Stimulated activated CD4-positive, alpha-beta T cell treated with anti-CD3 and anti-CD28 coated beads, Interleukin-15, amount 100 ng/mL, for 1 hour (primary cell): ENCODE results near the gene SNX24.
"Not testable (repeated sequence)": the region's sequence is repeated elsewhere in the genome, so short reads cannot be mapped to it uniquely, and the experiment has no call there.

Experiments used
- DNase-seq, 2 donors: peaks; one replicate each; pipeline ENCODE4 v3.0.0-alpha.2; 2020; ENCODE audit warnings: low read depth in 1 of 2, low spot score in 1 of 2

Gene SNX24

GRCh38 chr5:122870219-122870856 lies 24.9 kb downstream of the SNX24 start:
- no peak for DNase-seq

GRCh38 chr5:122871661-122872060 lies 26.2 kb downstream of the SNX24 start:
- no peak for DNase-seq

- DNase-seq: no peak
Observed at GRCh38 chr5:122874179-122874875, 28.9 kb downstream of the SNX24 start.

- no peak for DNase-seq
Observed at GRCh38 chr5:122877518-122877917, 32.1 kb downstream of the SNX24 start.

- no peak for DNase-seq
Observed at GRCh38 chr5:122879076-122879475, 33.7 kb downstream of the SNX24 start.

GRCh38 chr5:122880170-122880689 lies 34.8 kb downstream of the SNX24 start:
- DNase-seq: no peak

GRCh38 chr5:122880749-122881148 lies 35.3 kb downstream of the SNX24 start:
- DNase-seq: no peak

- no peak for DNase-seq
Observed at GRCh38 chr5:122882831-122883230, 37.4 kb downstream of the SNX24 start.

- no peak for DNase-seq
Observed at GRCh38 chr5:122885045-122885517, 39.7 kb downstream of the SNX24 start.

GRCh38 chr5:122885891-122886290 lies 40.5 kb downstream of the SNX24 start:
- no peak for DNase-seq

GRCh38 chr5:122895141-122895540 lies 49.7 kb downstream of the SNX24 start:
- DNase-seq: no peak

GRCh38 chr5:122896598-122897282 lies 51.3 kb downstream of the SNX24 start:
- no peak for DNase-seq

GRCh38 chr5:122897283-122897602 lies 51.8 kb downstream of the SNX24 start:
- DNase-seq: no peak

- DNase-seq: no peak
Observed at GRCh38 chr5:122901346-122901745, 55.9 kb downstream of the SNX24 start.

- no peak for DNase-seq
Observed at GRCh38 chr5:122902263-122902662, 56.9 kb downstream of the SNX24 start.

GRCh38 chr5:122906768-122907167 lies 61.4 kb downstream of the SNX24 start:
- DNase-seq: no peak

GRCh38 chr5:122907276-122907675 lies 61.9 kb downstream of the SNX24 start:
- no peak for DNase-seq

- no peak for DNase-seq
Observed at GRCh38 chr5:122908108-122908507, 62.7 kb downstream of the SNX24 start.

GRCh38 chr5:122908662-122909061 lies 63.2 kb downstream of the SNX24 start:
- no peak for DNase-seq

GRCh38 chr5:122909470-122910100 lies 64.2 kb downstream of the SNX24 start:
- DNase-seq: no peak

- not testable (repeated sequence) for DNase-seq
Observed at GRCh38 chr5:122913436-122913835, 68.0 kb downstream of the SNX24 start.
